Measurements from ENCODE around the gene TAGLN.

GRCh38 chr11:117220568-117220967 is 21.4 kb downstream of the TAGLN start:
- TF ChIP-seq CTCF (IDR thresholded peaks at IDR 0.05; ENCODE audit: low read depth, low read length) = no peak
- no peak for TF ChIP-seq EZH2phosphoT487 (IDR thresholded peaks at IDR 0.05; ENCODE audit: low read depth)

All from OCI-LY3 (cell line).